ENCODE data around the gene ELOF1.

- TF ChIP-seq CTCF (IDR thresholded peaks at IDR 0.05; ENCODE audit: low read depth, low read length), result no peak
- TF ChIP-seq, protein P1, sequence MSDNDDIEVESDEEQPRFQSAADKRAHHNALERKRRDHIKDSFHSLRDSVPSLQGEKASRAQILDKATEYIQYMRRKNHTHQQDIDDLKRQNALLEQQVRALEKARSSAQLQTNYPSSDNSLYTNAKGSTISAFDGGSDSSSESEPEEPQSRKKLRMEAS (IDR thresholded peaks at IDR 0.05; ENCODE audit: low read depth, low read length), result no peak
- TF ChIP-seq POLR2A (IDR thresholded peaks at IDR 0.05; ENCODE audit: extremely low read depth, insufficient read length), result no peak
These were observed 51.5 kb downstream of the ELOF1 start for GRCh38 chr19:11507370-11508078.

All from NB4 (cell line).